ENCODE data around the gene PCDH9.

Gene PCDH9

DNA sequence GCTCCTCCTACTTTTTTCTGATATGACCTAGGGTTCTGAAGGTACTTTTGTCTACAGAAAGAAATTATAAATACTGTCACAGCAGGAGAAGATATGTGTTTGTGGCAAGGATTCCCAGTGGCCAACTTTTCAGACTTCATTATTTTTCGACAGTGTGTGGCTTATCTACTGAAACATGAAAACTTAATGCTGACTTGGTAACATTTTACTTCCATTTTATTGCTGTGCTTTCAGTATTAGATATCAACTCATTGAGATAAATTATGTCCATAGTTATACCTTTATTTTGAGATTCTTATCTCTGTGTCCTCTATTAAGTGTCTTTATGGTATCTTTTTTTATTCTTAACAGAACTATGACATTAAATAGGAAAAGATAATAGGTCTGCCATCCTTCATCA lies 700.0 kb downstream of the PCDH9 start:
- Histone ChIP-seq H3K36me3 (ENCODE audit: control insufficient read depth, insufficient read depth, low read length) (no peaks in the 10 kb centered on the region), H3K27me3 (ENCODE audit: control insufficient read depth, insufficient read depth, low read length, poor library complexity, severe bottlenecking) (no peaks in the 10 kb centered on the region), H3K4me3 (ENCODE audit: insufficient read depth, low read depth, low read length) (no peak overlapping the region), H3K9me3 (ENCODE audit: control insufficient read depth, low read length) (no peaks in the 10 kb centered on the region), H3K4me1 (ENCODE audit: control insufficient read depth, insufficient read depth, low read length) (no peaks in the 10 kb centered on the region), H3K27ac (ENCODE audit: insufficient read depth, low read depth, low read length, poor library complexity, severe bottlenecking) (no peak overlapping the region)
- 85% methylated on average over 1 of the region's 1 CpG; no CpG with 5 or more reads in 1 of the 2 experiments for WGBS, 2 experiments

DNA sequence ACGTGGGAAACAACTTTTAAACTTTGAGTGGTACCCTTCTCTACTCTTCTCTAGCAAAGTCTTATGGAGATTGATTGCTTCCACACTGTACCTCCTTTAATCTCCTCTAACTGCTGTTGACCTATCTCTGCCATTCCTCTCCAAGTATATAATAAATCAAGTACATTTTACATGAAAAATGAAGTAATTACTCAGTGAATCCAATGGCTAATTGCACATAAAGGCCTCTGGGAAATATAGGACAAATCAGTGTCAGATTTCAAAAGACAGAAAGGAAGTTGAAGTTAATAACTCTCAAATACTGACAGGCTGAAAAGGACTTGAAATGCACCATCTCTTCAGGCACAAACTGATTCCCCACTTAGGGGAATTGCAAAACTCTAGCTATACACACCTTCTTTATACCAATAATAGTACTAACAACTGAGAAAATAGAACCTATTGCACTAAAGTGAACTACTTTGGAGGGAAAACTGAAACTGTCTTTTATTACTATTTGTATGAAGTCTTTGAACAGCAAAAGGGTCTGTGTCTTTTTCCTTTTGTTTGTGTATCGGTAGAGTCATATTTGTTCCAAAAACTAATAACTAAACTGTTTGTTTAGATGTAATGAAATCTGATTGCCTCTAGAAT lies 701.1 kb downstream of the PCDH9 start:
- H3K27me3 ChIP-seq (ENCODE audit: control insufficient read depth, insufficient read depth, low read length, poor library complexity, severe bottlenecking) = no peaks in the 10 kb centered on the region
- no peak overlapping the region for H3K27ac ChIP-seq (ENCODE audit: insufficient read depth, low read depth, low read length, poor library complexity, severe bottlenecking)
- H3K4me3 ChIP-seq (ENCODE audit: insufficient read depth, low read depth, low read length) = no peak overlapping the region
- WGBS, 2 experiments = 20 to 37% methylated on average over 1 of the region's 2 CpGs
- H3K36me3 ChIP-seq (ENCODE audit: control insufficient read depth, insufficient read depth, low read length) = no peaks in the 10 kb centered on the region
- H3K9me3 ChIP-seq (ENCODE audit: control insufficient read depth, low read length) = no peaks in the 10 kb centered on the region
- no peaks in the 10 kb centered on the region for H3K4me1 ChIP-seq (ENCODE audit: control insufficient read depth, insufficient read depth, low read length)

DNA sequence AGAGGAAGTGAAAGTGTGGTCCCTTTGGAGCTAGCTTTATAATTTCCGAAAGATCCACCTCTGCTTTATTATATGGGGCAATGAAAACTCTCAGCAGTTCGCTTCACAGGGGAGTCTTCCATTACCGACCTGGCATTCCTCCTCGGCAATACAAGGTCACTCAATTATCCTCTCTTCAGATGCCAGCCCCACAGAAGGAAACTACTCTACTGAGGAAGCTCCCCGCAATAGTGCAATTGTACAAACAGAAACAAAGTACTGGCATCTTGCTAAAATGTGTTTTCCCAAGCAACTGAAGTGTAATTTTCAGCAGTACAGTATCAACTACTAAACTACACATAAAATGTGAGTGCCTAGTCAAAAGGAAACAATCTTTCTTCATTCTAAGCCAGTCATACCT lies 702.0 kb downstream of the PCDH9 start:
- 81 to 84% methylated on average over 5 of the region's 5 CpGs for WGBS, 2 experiments

DNA sequence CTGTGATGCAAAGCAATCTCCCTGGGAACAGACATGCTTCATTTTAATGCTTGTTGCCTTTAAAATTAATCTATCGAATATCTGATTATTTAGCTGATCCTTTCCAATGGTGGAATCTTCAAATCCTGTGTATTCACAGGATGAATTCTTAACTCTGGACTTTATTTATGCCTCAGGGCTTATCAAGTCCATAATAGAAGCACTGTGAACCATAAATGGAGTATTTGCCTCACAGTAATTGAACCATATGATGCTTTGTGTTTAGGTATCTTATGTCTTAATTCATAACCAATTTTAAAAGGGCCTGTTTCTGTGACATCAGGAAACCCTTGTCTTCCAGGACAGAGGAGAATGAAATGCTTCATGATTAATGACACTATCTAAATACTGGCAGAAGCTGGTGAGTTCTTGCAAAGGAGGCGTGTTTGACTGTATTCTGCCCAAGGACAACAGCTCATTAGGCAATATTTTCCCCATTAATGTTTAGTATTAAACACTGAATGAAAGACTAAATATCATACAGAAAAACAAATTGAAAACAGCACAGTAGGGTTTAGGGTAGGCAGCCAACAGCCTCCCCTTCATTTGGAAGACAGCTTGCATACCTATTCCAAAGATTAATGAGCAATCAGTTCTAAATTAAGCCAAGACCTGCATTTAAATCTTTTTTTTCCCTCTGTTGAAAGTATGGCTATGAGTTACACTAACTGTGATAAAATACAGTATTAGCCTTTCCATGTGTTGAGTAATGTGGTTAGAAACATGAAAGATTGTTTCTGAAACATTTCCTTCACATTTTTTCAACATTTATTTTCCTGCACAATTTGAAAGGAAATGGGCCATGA lies 709.4 kb downstream of the PCDH9 start:
- Histone ChIP-seq H3K4me3 (ENCODE audit: insufficient read depth, low read depth, low read length) (no peak overlapping the region), H3K27me3 (ENCODE audit: control insufficient read depth, insufficient read depth, low read length, poor library complexity, severe bottlenecking) (no peaks in the 10 kb centered on the region), H3K4me1 (ENCODE audit: control insufficient read depth, insufficient read depth, low read length) (no peaks in the 10 kb centered on the region), H3K27ac (ENCODE audit: insufficient read depth, low read depth, low read length, poor library complexity, severe bottlenecking) (no peak overlapping the region), H3K9me3 (ENCODE audit: control insufficient read depth, low read length) (no peaks in the 10 kb centered on the region), H3K36me3 (ENCODE audit: control insufficient read depth, insufficient read depth, low read length) (no peaks in the 10 kb centered on the region)
- 94 to 100% methylated on average over 1 to 2 of the region's 2 CpGs for WGBS, 2 experiments

More for the DNA sequence above, 702.0 kb downstream of the PCDH9 start:
- H3K36me3 ChIP-seq (ENCODE audit: control insufficient read depth, insufficient read depth, low read length) = no peaks in the 10 kb centered on the region
- no peaks in the 10 kb centered on the region for H3K27me3 ChIP-seq (ENCODE audit: control insufficient read depth, insufficient read depth, low read length, poor library complexity, severe bottlenecking)
- no peak overlapping the region for H3K27ac ChIP-seq (ENCODE audit: insufficient read depth, low read depth, low read length, poor library complexity, severe bottlenecking)
- H3K4me3 ChIP-seq (ENCODE audit: insufficient read depth, low read depth, low read length) = no peak overlapping the region
- H3K4me1 ChIP-seq (ENCODE audit: control insufficient read depth, insufficient read depth, low read length) = no peaks in the 10 kb centered on the region
- H3K9me3 ChIP-seq (ENCODE audit: control insufficient read depth, low read length) = no peaks in the 10 kb centered on the region

DNA sequence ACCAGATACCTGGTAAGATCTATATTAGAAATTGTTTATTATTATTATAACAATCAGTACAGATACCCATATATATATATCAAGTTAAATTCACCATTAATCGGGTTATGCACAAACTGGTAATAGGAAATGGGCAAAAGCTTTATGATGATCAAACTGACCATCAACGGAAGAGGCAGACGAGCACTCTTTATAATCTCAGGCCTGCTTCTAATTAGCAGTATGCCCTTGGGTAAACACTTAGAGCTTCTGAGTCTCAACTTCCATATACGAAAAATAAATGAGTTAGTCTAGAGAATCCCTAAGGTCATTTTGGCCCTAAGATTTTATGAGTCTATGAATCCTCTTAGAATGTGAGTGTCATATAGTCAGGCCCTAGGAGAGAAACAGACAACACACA lies 710.9 kb downstream of the PCDH9 start:
- Histone ChIP-seq H3K27me3 (ENCODE audit: control insufficient read depth, insufficient read depth, low read length, poor library complexity, severe bottlenecking) (no peaks in the 10 kb centered on the region), H3K36me3 (ENCODE audit: control insufficient read depth, insufficient read depth, low read length) (no peaks in the 10 kb centered on the region)
- 95 to 96% methylated on average over 4 of the region's 4 CpGs for WGBS, 2 experiments

DNA sequence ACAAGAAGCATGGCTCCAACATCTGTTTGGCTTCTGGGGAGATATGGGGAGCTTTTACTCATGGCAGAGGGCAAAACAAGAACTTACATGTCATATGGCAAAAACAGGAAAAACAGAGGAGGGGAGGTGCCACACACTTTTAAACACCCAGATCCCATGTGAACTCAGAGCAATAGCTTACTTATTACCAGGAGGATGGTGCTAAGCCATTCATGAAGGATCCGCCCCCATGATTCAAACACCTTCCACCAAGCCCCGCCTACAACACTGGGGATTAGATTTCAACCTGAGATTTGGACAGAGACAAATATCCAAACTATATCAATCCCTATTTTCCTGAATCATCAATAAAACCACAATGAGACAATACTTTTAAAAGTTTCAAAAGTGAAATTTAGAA lies 712.1 kb downstream of the PCDH9 start:
- Histone ChIP-seq H3K9me3 (ENCODE audit: control insufficient read depth, low read length) (no peaks in the 10 kb centered on the region), H3K4me1 (ENCODE audit: control insufficient read depth, insufficient read depth, low read length) (no peaks in the 10 kb centered on the region), H3K4me3 (ENCODE audit: insufficient read depth, low read depth, low read length) (no peak overlapping the region), H3K36me3 (ENCODE audit: control insufficient read depth, insufficient read depth, low read length) (no peaks in the 10 kb centered on the region), H3K27me3 (ENCODE audit: control insufficient read depth, insufficient read depth, low read length, poor library complexity, severe bottlenecking) (no peaks in the 10 kb centered on the region), H3K27ac (ENCODE audit: insufficient read depth, low read depth, low read length, poor library complexity, severe bottlenecking) (no peak overlapping the region)
- WGBS, 2 experiments = 93 to 100% methylated on average over 2 of the region's 2 CpGs

More for the DNA sequence above, 710.9 kb downstream of the PCDH9 start:
- Histone ChIP-seq H3K27ac (ENCODE audit: insufficient read depth, low read depth, low read length, poor library complexity, severe bottlenecking) (no peak overlapping the region), H3K4me3 (ENCODE audit: insufficient read depth, low read depth, low read length) (no peak overlapping the region), H3K9me3 (ENCODE audit: control insufficient read depth, low read length) (no peaks in the 10 kb centered on the region), H3K4me1 (ENCODE audit: control insufficient read depth, insufficient read depth, low read length) (no peaks in the 10 kb centered on the region)

DNA sequence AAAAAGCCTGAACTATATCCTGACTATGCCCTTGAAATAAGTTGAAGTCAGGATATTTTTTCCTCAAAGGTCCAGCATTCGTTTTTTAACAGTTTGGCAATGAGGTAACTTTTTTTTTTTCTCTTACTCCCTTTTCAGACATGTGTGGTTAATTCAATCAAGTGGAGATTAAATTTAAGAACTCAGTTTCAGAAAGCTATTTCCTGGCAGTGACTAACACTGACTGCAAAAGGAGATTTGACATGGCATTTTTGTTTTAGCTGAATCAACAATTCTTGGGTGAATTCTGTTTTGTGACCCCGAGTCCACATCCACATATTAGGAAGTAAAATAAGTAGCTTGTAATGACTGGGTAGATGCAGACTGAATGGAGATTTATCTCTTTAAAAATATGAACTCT lies 716.4 kb downstream of the PCDH9 start:
- no peak overlapping the region for H3K27ac ChIP-seq (ENCODE audit: insufficient read depth, low read depth, low read length, poor library complexity, severe bottlenecking)
- no peaks in the 10 kb centered on the region for H3K9me3 ChIP-seq (ENCODE audit: control insufficient read depth, low read length)
- no peak overlapping the region for H3K4me3 ChIP-seq (ENCODE audit: insufficient read depth, low read depth, low read length)
- WGBS, 2 experiments = 89% methylated on average over 2 of the region's 2 CpGs; no CpG with 5 or more reads in 1 of the 2 experiments
- H3K4me1 ChIP-seq (ENCODE audit: control insufficient read depth, insufficient read depth, low read length) = no peaks in the 10 kb centered on the region
- H3K36me3 ChIP-seq (ENCODE audit: control insufficient read depth, insufficient read depth, low read length) = no peaks in the 10 kb centered on the region
- H3K27me3 ChIP-seq (ENCODE audit: control insufficient read depth, insufficient read depth, low read length, poor library complexity, severe bottlenecking) = no peaks in the 10 kb centered on the region

DNA sequence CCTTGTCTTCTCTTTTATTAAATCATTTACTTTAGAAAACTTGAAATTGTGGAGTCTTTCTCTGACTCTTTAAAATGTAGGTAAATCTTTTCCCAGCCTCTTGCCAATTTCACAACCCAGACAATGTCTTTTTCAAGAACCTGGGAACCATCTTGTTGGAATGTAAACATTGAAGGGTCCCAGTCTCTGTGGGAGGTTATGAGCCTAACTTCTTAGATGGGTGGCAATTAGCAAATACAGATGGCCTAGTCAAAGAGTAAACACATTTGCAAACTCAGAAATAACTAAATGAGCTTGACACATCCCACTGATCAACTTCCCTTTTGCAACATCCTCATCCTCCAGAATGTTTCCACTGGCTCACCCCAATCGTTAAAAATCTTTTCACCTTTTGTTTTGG lies 721.0 kb downstream of the PCDH9 start:
- H3K36me3 ChIP-seq (ENCODE audit: control insufficient read depth, insufficient read depth, low read length) = no peaks in the 10 kb centered on the region
- H3K27me3 ChIP-seq (ENCODE audit: control insufficient read depth, insufficient read depth, low read length, poor library complexity, severe bottlenecking) = no peaks in the 10 kb centered on the region
- no peaks in the 10 kb centered on the region for H3K4me1 ChIP-seq (ENCODE audit: control insufficient read depth, insufficient read depth, low read length)
- WGBS, 2 experiments = 65 to 90% methylated on average over 1 of the region's 1 CpG
- H3K4me3 ChIP-seq (ENCODE audit: insufficient read depth, low read depth, low read length) = no peak overlapping the region
- no peaks in the 10 kb centered on the region for H3K9me3 ChIP-seq (ENCODE audit: control insufficient read depth, low read length)
- H3K27ac ChIP-seq (ENCODE audit: insufficient read depth, low read depth, low read length, poor library complexity, severe bottlenecking) = no peak overlapping the region

DNA sequence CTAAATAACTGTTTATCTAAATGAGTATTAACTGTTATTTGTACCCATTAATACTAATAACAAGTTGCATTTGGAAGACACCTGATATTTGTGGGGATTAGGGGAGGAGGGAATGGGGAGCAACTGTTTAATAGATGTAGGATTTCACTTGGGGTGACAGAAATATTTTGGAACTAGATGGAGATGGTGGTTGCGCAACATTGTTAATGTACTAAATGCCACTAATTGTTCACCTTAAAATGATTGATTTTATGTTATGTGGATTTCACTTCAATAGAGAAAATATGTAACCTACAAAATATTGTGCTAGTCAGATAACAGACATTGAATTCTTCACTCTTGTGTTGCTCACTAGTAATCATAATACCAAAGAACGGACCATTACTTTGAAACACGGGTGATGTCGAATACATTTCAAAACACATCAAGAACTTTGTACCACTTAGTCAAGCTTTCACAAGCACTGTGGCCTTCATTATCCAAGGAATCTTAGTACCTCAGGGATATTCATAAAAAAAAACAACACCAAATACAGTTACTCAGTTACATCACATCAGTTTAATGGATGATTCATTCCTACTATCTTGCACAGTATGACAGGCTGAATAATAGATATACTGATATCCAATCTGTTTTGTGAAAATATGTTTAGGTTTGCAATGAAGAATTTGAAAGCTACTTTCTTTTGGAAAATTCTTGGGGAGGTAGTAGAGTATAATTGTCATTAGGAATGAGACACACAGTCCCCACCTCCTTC lies 721.8 kb downstream of the PCDH9 start:
- Histone ChIP-seq H3K27me3 (ENCODE audit: control insufficient read depth, insufficient read depth, low read length, poor library complexity, severe bottlenecking) (no peaks in the 10 kb centered on the region), H3K36me3 (ENCODE audit: control insufficient read depth, insufficient read depth, low read length) (no peaks in the 10 kb centered on the region), H3K9me3 (ENCODE audit: control insufficient read depth, low read length) (no peaks in the 10 kb centered on the region), H3K4me3 (ENCODE audit: insufficient read depth, low read depth, low read length) (no peak overlapping the region), H3K4me1 (ENCODE audit: control insufficient read depth, insufficient read depth, low read length) (no peaks in the 10 kb centered on the region), H3K27ac (ENCODE audit: insufficient read depth, low read depth, low read length, poor library complexity, severe bottlenecking) (no peak overlapping the region)
- WGBS, 2 experiments = 93 to 96% methylated on average over 3 to 4 of the region's 4 CpGs

DNA sequence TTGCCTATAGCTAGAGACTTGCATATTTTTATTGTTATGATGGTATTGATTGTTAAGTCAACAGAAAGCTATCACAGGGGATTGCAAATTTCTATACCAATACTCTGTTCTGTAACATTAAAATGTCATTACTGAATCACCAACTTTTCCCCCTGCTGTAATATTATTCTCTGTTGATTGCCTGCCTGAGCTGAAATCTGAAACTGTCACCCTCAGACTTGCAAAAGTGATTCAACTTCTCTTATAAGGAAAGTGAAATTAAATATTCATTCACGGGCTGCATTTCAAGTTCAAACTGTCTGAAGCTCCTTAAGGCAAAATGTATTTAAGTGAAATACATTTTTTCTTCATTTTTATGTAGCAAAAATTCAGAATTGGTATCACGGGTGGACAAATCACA lies 723.2 kb downstream of the PCDH9 start:
- Histone ChIP-seq H3K27ac (ENCODE audit: insufficient read depth, low read depth, low read length, poor library complexity, severe bottlenecking) (no peak overlapping the region), H3K4me3 (ENCODE audit: insufficient read depth, low read depth, low read length) (no peak overlapping the region), H3K4me1 (ENCODE audit: control insufficient read depth, insufficient read depth, low read length) (no peaks in the 10 kb centered on the region), H3K9me3 (ENCODE audit: control insufficient read depth, low read length) (no peaks in the 10 kb centered on the region), H3K27me3 (ENCODE audit: control insufficient read depth, insufficient read depth, low read length, poor library complexity, severe bottlenecking) (no peaks in the 10 kb centered on the region), H3K36me3 (ENCODE audit: control insufficient read depth, insufficient read depth, low read length) (no peaks in the 10 kb centered on the region)
- WGBS, 2 experiments = 100% methylated on average over 2 of the region's 2 CpGs; no CpG with 5 or more reads in 1 of the 2 experiments

All from ectodermal cell (in vitro differentiated cells).